Kidney (tissue), 14 donors: ENCODE results near the gene CD8A. TPM values are rescaled to one million over a fixed set of nuclear protein-coding genes. Genes with fewer than 3 reads are reported as not detected.

Source experiments
- DNase-seq, 5 donors: peaks; one replicate each; pipeline ENCODE4 v3.0.0-alpha.2; 2013 to 2020
- FAIRE-seq: peaks from 2 replicates; lab custom pipeline; 2012; peaks lifted over from hg19 to GRCh38; lab: Jason Lieb, UNC
- H3K27ac ChIP-seq, 2 donors: one replicate each; pipeline ENCODE4 v1.7.0; 2013; ENCODE audit warnings: low read depth in 2 of 2, low read length in 2 of 2, inconsistent platforms in 1 of 2
- H3K27me3 ChIP-seq: one replicate; pipeline ENCODE4 v1.7.1; 2013; ENCODE audit warnings: low read length, inconsistent platforms; ENCODE audit not compliant: control insufficient read depth, insufficient read depth
- H3K36me3 ChIP-seq, 3 donors: one replicate each; pipeline versions ENCODE4 v1.7.0 to v1.7.1; 2013; ENCODE audit warnings: low read length in 3 of 3, control low read depth in 1 of 3, inconsistent platforms in 1 of 3; ENCODE audit not compliant: insufficient read depth in 3 of 3, control insufficient read depth in 2 of 3
- H3K4me1 ChIP-seq, 3 donors: one replicate each; pipeline versions ENCODE4 v1.7.0 to v1.7.1; 2013; ENCODE audit warnings: low read length in 3 of 3, inconsistent platforms in 1 of 3, low read depth in 1 of 3; ENCODE audit not compliant: control insufficient read depth in 2 of 3, insufficient read depth in 2 of 3
- H3K4me3 ChIP-seq, 3 donors: one replicate each; pipeline versions ENCODE4 v1.7.0 to v1.8.1; 2013; ENCODE audit warnings: low read length in 3 of 3, control low read depth in 1 of 3, inconsistent platforms in 1 of 3
- H3K9ac ChIP-seq, 3 donors: one replicate each; pipeline versions ENCODE4 v1.7.0 to v1.7.1; 2013; ENCODE audit warnings: low read length in 3 of 3, control low read depth in 1 of 3, inconsistent platforms in 1 of 3
- H3K9me3 ChIP-seq, 3 donors: one replicate each; pipeline versions ENCODE4 v1.7.0 to v1.7.1; 2013; ENCODE audit warnings: low read length in 3 of 3, control low read depth in 1 of 3, inconsistent platforms in 1 of 3; ENCODE audit not compliant: control insufficient read depth in 2 of 3, insufficient read depth in 1 of 3
- CTCF ChIP-seq: IDR thresholded peaks from 3 replicates; pipeline ENCODE4 v1.5.1; 2012; ENCODE audit warnings: mild to moderate bottlenecking, moderate library complexity, borderline replicate concordance; ENCODE audit not compliant: insufficient read depth; ENCODE audit errors: extremely low read depth
- intact Hi-C: fragments of 100-400 bp; cut with DNase I; formaldehyde crosslinking; loops from one replicate; pipeline ENCODE4 v1.11.1; 2022
- polyA plus RNA-seq: library from polyadenylated mRNA; stranded (reverse); fragments of 350-450 nt; fragmentation: Illumina TruSeq; extraction: RNeasy Lipid Tissue Mini Kit (QIAGEN cat#74804); gene quantifications from one replicate; pipeline ENCODE4 v1.2.3, GENCODE V29; 2014; ENCODE audit warnings: low read depth, low replicate concordance; ENCODE audit not compliant: insufficient read depth
- total RNA-seq: library from RNA; stranded (reverse); fragmentation: NEBNext Ultra II Directional; extraction: Animal tissue kit (Norgen Biotek cat#: 25700); gene quantifications from one replicate; pipeline ENCODE4 v1.2.1, GENCODE V29; 2021
- donor health status: control.
- donor health status: control.
- donor health status: control.
- donor health status: control.
- donor health status: control.
- donor health status: DM: yes; HTN: yes; CAD: no.
- donor health status: Normal renal cell carcinoma (clear cell type).

Gene CD8A
- total and polyA plus RNA-seq, 2 donors from 2014 or later, result 0.65 to 5.9 TPM

GRCh38 chr2:86778957-86779356, 11.8 kb downstream of the CD8A start:
- DNase-seq (no peak), FAIRE-seq (no peak)
- no peak for TF ChIP-seq CTCF
- H3K36me3 ChIP-seq, result peaks cover 0 to 9% (median 2%) of the 10 kb centered on the region in 3 donors
- no peak overlapping the region for H3K9ac ChIP-seq
- no peak overlapping the region for H3K4me3 ChIP-seq
- no peak overlapping the region for H3K27ac ChIP-seq
- H3K4me1 ChIP-seq, result no peaks in the 10 kb centered on the region
- no peaks in the 10 kb centered on the region for H3K9me3 ChIP-seq
- intact Hi-C loops, result no loop called here
- H3K27me3 ChIP-seq, result no peaks in the 10 kb centered on the region

GRCh38 chr2:86776532-86776931, 14.2 kb downstream of the CD8A start:
- Histone ChIP-seq H3K9ac (no peak overlapping the region), H3K27ac (no peak overlapping the region), H3K4me3 (no peak overlapping the region), H3K9me3 (no peaks in the 10 kb centered on the region), H3K27me3 (no peaks in the 10 kb centered on the region), H3K4me1 (no peaks in the 10 kb centered on the region), H3K36me3 (peaks cover 0 to 23% (median 9%) of the 10 kb centered on the region in 3 donors)
- no peak for FAIRE-seq
- no peak for TF ChIP-seq CTCF
- intact Hi-C loops, result no loop called here
- no peak for DNase-seq

DNA sequence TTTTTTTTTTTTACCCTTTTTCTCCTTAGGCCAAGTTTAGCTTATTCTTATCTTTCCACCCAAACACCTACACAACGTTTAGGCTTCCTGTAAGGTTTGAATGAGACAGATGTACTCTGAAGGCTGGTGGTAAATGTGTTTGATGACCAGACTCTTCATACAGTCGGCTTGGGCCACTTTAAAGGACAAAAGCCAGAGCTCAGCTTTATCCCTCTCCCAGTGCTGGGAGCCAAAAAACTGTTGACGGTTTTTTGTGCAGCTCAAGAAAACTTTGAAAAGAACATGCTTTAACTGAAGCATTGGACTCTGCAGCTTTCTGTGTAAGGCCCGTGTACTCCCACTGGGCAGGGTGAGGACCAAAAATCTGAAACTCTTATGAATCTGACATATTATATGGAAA, 15.4 kb downstream of the CD8A start:
- no peak overlapping the region for H3K27ac ChIP-seq
- no peaks in the 10 kb centered on the region for H3K27me3 ChIP-seq
- DNase-seq, result no peak
- no peaks in the 10 kb centered on the region for H3K9me3 ChIP-seq
- intact Hi-C loops, result no loop called here
- no peaks in the 10 kb centered on the region for H3K4me1 ChIP-seq
- TF ChIP-seq CTCF, result no peak
- H3K36me3 ChIP-seq, result peaks cover 0 to 28% (median 19%) of the 10 kb centered on the region in 3 donors
- no peak overlapping the region for H3K4me3 ChIP-seq
- FAIRE-seq, result no peak
- no peak overlapping the region for H3K9ac ChIP-seq

- Histone ChIP-seq H3K9ac (no peak overlapping the region), H3K4me3 (no peak overlapping the region), H3K27me3 (no peaks in the 10 kb centered on the region), H3K27ac (no peak overlapping the region), H3K9me3 (no peaks in the 10 kb centered on the region), H3K4me1 (no peaks in the 10 kb centered on the region), H3K36me3 (peaks cover 0 to 30% (median 20%) of the 10 kb centered on the region in 3 donors)
- DNase-seq (no peak), FAIRE-seq (no peak)
- intact Hi-C loops, result no loop called here
- TF ChIP-seq CTCF, result no peak
Observed at GRCh38 chr2:86774862-86775261, 15.9 kb downstream of the CD8A start.
